Ishikawa (cell line): Measurements from ENCODE around the gene CDH18.

Source experiments
- REST ChIP-seq: IDR thresholded peaks from 2 replicates; pipeline ENCODE4 v1.6.1; 2012; ENCODE audit warnings: low read depth, mild to moderate bottlenecking
- TAF1 ChIP-seq: IDR thresholded peaks from 2 replicates; pipeline ENCODE4 v1.6.1; 2012; ENCODE audit warnings: low read depth, mild to moderate bottlenecking

GRCh38 chr5:19790829-19791466 is 197.1 kb downstream of the CDH18 start:
- no peak for TF ChIP-seq TAF1
- TF ChIP-seq REST = no peak
